ENCODE results near the gene LENEP. TPM values are rescaled to one million over a fixed set of nuclear protein-coding genes. Genes with fewer than 3 reads are reported as not detected.

The LENEP gene
- total RNA-seq, 1 experiment from 2014 or later = 1.3 TPM

- Histone ChIP-seq H3F3A (ENCODE audit: insufficient read depth, low read depth) (peaks cover 23% of the 10 kb centered on the region; the same call in 1 of the 2 replicates), H3K27ac (no peak overlapping the region), H3K36me3 (ENCODE audit: low read depth) (no peaks in the 10 kb centered on the region), H3K9me3 (ENCODE audit: insufficient read depth, low read depth) (no peaks in the 10 kb centered on the region), H3K4me2 (no peak overlapping the region), H3K4me1 (replicated peaks; ENCODE audit: insufficient read depth) (peaks cover 54% of the 10 kb centered on the region), H3K4me3 (no peak overlapping the region), H3K79me2 (ENCODE audit: low read depth) (no peaks in the 10 kb centered on the region), H3K27me3 (ENCODE audit: insufficient read depth, low read depth) (no peaks in the 10 kb centered on the region), H4K20me1 (ENCODE audit: insufficient read depth) (no peaks in the 10 kb centered on the region), H3K9me2 (ENCODE audit: insufficient read depth) (no peaks in the 10 kb centered on the region), H2AFZ (no peak overlapping the region)
- no TSS peak for BruUV-seq (replicated peaks)
- CTCF ChIA-PET = interaction anchor here (0.9 kb wide), 1 partner anchor 27 kb away, joined by 4 read pairs; no protein-coding TSS in a partner anchor
- no peak for DNase-seq
- no peak for TF ChIP-seq EZH2 (IDR thresholded peaks at IDR 0.05; ENCODE audit: low read depth)
- TF ChIP-seq CTCF (conservative IDR thresholded peaks at IDR 0.05) = no peak
- intact Hi-C loops (cut with micrococcal nuclease; ENCODE audit: unreplicated experiment) = loop anchor here (2.0 kb wide), 1 partner anchor 15 kb away; no protein-coding TSS in a partner anchor
- POLR2A ChIA-PET (ENCODE audit: unreplicated experiment) = interaction anchor here (0.5 kb wide), 1 partner anchor 120 kb away, joined by 3 read pairs; no protein-coding TSS in a partner anchor
These were observed 30.2 kb downstream of the LENEP start for GRCh38 chr1:155023627-155024026.

GRCh38 chr1:155024315-155024714 lies 30.9 kb downstream of the LENEP start:
- no peaks in the 10 kb centered on the region for H3K27me3 ChIP-seq (ENCODE audit: insufficient read depth, low read depth)
- ChIA-PET POLR2A (ENCODE audit: unreplicated experiment) (no interaction called here), CTCF (interaction anchor here (1.3 kb wide), 1 partner anchor 21 kb away, joined by 3 read pairs; no protein-coding TSS in a partner anchor)
- H3K36me3 ChIP-seq (ENCODE audit: low read depth) = no peaks in the 10 kb centered on the region
- H3F3A ChIP-seq (ENCODE audit: insufficient read depth, low read depth) = peaks cover 27% of the 10 kb centered on the region; the same call in 1 of the 2 replicates
- no peaks in the 10 kb centered on the region for H4K20me1 ChIP-seq (ENCODE audit: insufficient read depth)
- no peaks in the 10 kb centered on the region for H3K9me2 ChIP-seq (ENCODE audit: insufficient read depth)
- no peak for DNase-seq
- H2AFZ ChIP-seq = no peak overlapping the region
- no peaks in the 10 kb centered on the region for H3K79me2 ChIP-seq (ENCODE audit: low read depth)
- H3K4me3 ChIP-seq = no peak overlapping the region
- H3K4me2 ChIP-seq = no peak overlapping the region
- H3K4me1 ChIP-seq (replicated peaks; ENCODE audit: insufficient read depth) = peaks cover 47% of the 10 kb centered on the region
- no TSS peak for BruUV-seq (replicated peaks)
- TF ChIP-seq CTCF (conservative IDR thresholded peaks at IDR 0.05) (no peak), EZH2 (IDR thresholded peaks at IDR 0.05; ENCODE audit: low read depth) (no peak)
- no peak overlapping the region for H3K27ac ChIP-seq
- H3K9me3 ChIP-seq (ENCODE audit: insufficient read depth, low read depth) = no peaks in the 10 kb centered on the region
- intact Hi-C loops (cut with micrococcal nuclease; ENCODE audit: unreplicated experiment) = no loop called here

- H3K9me3 ChIP-seq (ENCODE audit: insufficient read depth, low read depth) = no peaks in the 10 kb centered on the region
- no peaks in the 10 kb centered on the region for H3K27me3 ChIP-seq (ENCODE audit: insufficient read depth, low read depth)
- POLR2A ChIA-PET (ENCODE audit: unreplicated experiment) = no interaction called here
- H3K27ac ChIP-seq = no peak overlapping the region
- H3K9me2 ChIP-seq (ENCODE audit: insufficient read depth) = no peaks in the 10 kb centered on the region
- no peak for DNase-seq
- peaks cover 47% of the 10 kb centered on the region for H3K4me1 ChIP-seq (replicated peaks; ENCODE audit: insufficient read depth)
- peak overlapping the region; percentile 29 for H3K4me2 ChIP-seq
- no peak overlapping the region for H3K4me3 ChIP-seq
- intact Hi-C loops (cut with micrococcal nuclease; ENCODE audit: unreplicated experiment) = no loop called here
- no peaks in the 10 kb centered on the region for H4K20me1 ChIP-seq (ENCODE audit: insufficient read depth)
- H3K79me2 ChIP-seq (ENCODE audit: low read depth) = no peaks in the 10 kb centered on the region
- no peaks in the 10 kb centered on the region for H3K36me3 ChIP-seq (ENCODE audit: low read depth)
- TF ChIP-seq CTCF (conservative IDR thresholded peaks at IDR 0.05) (no peak), EZH2 (IDR thresholded peaks at IDR 0.05; ENCODE audit: low read depth) (no peak)
- no peak overlapping the region for H2AFZ ChIP-seq
- H3F3A ChIP-seq (ENCODE audit: insufficient read depth, low read depth) = peaks cover 27% of the 10 kb centered on the region; the same call in 1 of the 2 replicates
- BruUV-seq (replicated peaks) = no TSS peak
- CTCF ChIA-PET = no interaction called here
These were observed 32.8 kb downstream of the LENEP start for GRCh38 chr1:155026154-155026553.
